Panc1 (cell line): ENCODE measurements around the gene TSPAN5. TPM values are rescaled to one million over a fixed set of nuclear protein-coding genes. Genes with fewer than 3 reads are reported as not detected.

Experiments used
- ATAC-seq: fragments of 200-7000 bp; cut with Tn5 transposase; 2 replicates; pipeline ENCODE4 v1.9.1; 2020; ENCODE audit warnings: mild to moderate bottlenecking, moderate library complexity
- BruUV-seq: library from RNA; stranded (reverse); fragments of 400-500 nt; replicated peaks from 2 replicates; lab custom pipeline; 2021; lab: Mats Ljungman, UMichigan
- CTCF ChIA-PET: fragments of 300-600 bp; sonication (Branson Sonifier 250); formaldehyde crosslinking; loops from one replicate; lab custom pipeline; 2022; ENCODE audit warnings: antibody characterized with exemption; lab: Charles Lee
- POLR2A ChIA-PET: fragments of 300-600 bp; sonication (Branson Sonifier 250); formaldehyde crosslinking; loops from one replicate; lab custom pipeline; 2022; ENCODE audit warnings: antibody characterized with exemption; lab: Charles Lee
- DNase-seq: peaks from one replicate; pipeline ENCODE4 v3.0.0-alpha.2; 2010; ENCODE audit warnings: low read depth, low spot score
- H3K27ac ChIP-seq: 2 replicates; pipeline ENCODE4 v1.5.1; 2011; ENCODE audit warnings: mild to moderate bottlenecking, low read length, inconsistent platforms
- H3K27me3 ChIP-seq: fragments of 200-500 bp; sonication (Bioruptor generic); 2 replicates; pipeline ENCODE4 v1.6.0; 2014; ENCODE audit warnings: low read length, inconsistent platforms; ENCODE audit not compliant: control insufficient read depth, insufficient read depth
- H3K36me3 ChIP-seq: fragments of 200-500 bp; sonication (Bioruptor generic); 2 replicates; pipeline ENCODE4 v1.5.1; 2014; ENCODE audit warnings: inconsistent platforms, mild to moderate bottlenecking, low read length, moderate library complexity; ENCODE audit not compliant: control insufficient read depth, insufficient read depth
- H3K4me1 ChIP-seq: 2 replicates; pipeline ENCODE4 v1.5.1; 2011; ENCODE audit warnings: inconsistent platforms, mild to moderate bottlenecking, low read length, moderate library complexity; ENCODE audit not compliant: control insufficient read depth, insufficient read depth
- H3K4me3 ChIP-seq, 2 experiments: 2 replicates each; pipeline ENCODE4 v1.5.1; 2011 to 2012; ENCODE audit warnings: low read depth in 2 of 2, low read length in 2 of 2, mild to moderate bottlenecking in 2 of 2, inconsistent platforms in 1 of 2, moderate library complexity in 1 of 2
- H3K9me3 ChIP-seq: fragments of 200-500 bp; sonication (Bioruptor generic); 2 replicates; pipeline ENCODE4 v1.5.1; 2014; ENCODE audit warnings: low read depth, mild to moderate bottlenecking, inconsistent platforms, low read length, moderate library complexity; ENCODE audit not compliant: control insufficient read depth, insufficient read depth
- POLR2AphosphoS5 ChIP-seq: IDR thresholded peaks from 2 replicates; pipeline ENCODE4 v1.6.1; 2012; ENCODE audit warnings: mild to moderate bottlenecking, low read depth, low read length, moderate library complexity
- SIN3A ChIP-seq: IDR thresholded peaks from 2 replicates; pipeline ENCODE4 v1.6.1; 2012; ENCODE audit warnings: low read depth, mild to moderate bottlenecking, low read length, moderate library complexity, borderline replicate concordance; ENCODE audit not compliant: insufficient read depth
- TCF7L2 ChIP-seq: IDR thresholded peaks from 2 replicates; pipeline ENCODE4 v1.6.1; 2011; ENCODE audit warnings: mild to moderate bottlenecking, low read depth, low read length, inconsistent platforms
- in situ Hi-C: cut with HindIII; loops from 2 replicates; pipeline ENCODE4 v1.10.0; 2016; ENCODE audit warnings: low sequenced_read_pairs, low pct_unique_long_range_greater_than_20kb
- intact Hi-C: fragments of 100-400 bp; cut with micrococcal nuclease; formaldehyde crosslinking; loops from one replicate; pipeline ENCODE4 v1.10.0; 2022; ENCODE audit not compliant: unreplicated experiment
- total RNA-seq: library from RNA; stranded (reverse); gene quantifications from one replicate; pipeline ENCODE4 v1.2.1, GENCODE V29; 2021; ENCODE audit not compliant: unreplicated experiment
- TF ChIP-seq, protein P1 (sequence below), 2 experiments: IDR thresholded peaks; 2 replicates each; pipeline ENCODE4 v1.6.1; 2011 to 2012; ENCODE audit warnings: low read depth in 2 of 2, control low read depth in 1 of 2, low read length in 1 of 2, mild to moderate bottlenecking in 1 of 2, moderate library complexity in 1 of 2; ENCODE audit not compliant: insufficient read depth in 1 of 2
- TF ChIP-seq, protein P2 (sequence below): fragments of 450-650 bp; IDR thresholded peaks from 2 replicates; pipeline ENCODE4 v1.5.1; 2017; ENCODE audit warnings: mild to moderate bottlenecking

Gene TSPAN5
- total RNA-seq, 1 experiment from 2014 or later, result 61.9 TPM

DNA sequence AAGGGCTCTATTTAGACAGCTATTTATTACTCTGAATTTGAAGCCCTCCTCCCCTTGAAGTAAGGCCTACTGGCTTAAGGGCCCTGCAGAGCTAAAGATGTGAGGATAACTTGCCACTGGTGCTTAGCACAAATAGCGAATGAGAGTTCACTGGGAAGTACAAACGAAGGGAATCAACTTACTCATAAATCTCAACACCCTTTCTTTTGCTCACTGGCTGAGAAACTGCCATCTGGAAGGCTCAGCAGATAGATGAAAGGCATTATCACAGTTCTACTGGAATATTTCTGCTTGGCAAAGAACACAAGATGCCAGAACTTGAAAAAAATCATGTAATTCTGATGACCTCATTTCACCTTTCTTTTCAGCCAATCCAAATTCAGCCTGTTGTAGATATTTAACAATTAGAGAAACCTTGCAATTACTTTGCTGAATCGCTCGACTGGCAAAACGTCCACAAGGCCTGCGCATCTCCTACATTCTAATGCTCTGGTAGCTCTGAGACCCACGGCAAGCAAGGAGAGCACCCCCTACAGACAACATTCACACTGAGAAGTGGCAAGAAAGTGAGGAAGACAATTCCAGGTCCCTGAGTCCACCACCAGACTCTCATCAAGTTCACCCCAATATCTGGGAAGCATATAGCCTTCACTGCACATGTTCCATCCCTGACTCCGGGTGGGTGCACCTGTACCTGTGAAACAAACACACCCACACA lies 27.5 kb downstream of the TSPAN5 start:
- BruUV-seq, result no TSS peak
- intact Hi-C loops, result no loop called here
- TF ChIP-seq, protein P1, sequence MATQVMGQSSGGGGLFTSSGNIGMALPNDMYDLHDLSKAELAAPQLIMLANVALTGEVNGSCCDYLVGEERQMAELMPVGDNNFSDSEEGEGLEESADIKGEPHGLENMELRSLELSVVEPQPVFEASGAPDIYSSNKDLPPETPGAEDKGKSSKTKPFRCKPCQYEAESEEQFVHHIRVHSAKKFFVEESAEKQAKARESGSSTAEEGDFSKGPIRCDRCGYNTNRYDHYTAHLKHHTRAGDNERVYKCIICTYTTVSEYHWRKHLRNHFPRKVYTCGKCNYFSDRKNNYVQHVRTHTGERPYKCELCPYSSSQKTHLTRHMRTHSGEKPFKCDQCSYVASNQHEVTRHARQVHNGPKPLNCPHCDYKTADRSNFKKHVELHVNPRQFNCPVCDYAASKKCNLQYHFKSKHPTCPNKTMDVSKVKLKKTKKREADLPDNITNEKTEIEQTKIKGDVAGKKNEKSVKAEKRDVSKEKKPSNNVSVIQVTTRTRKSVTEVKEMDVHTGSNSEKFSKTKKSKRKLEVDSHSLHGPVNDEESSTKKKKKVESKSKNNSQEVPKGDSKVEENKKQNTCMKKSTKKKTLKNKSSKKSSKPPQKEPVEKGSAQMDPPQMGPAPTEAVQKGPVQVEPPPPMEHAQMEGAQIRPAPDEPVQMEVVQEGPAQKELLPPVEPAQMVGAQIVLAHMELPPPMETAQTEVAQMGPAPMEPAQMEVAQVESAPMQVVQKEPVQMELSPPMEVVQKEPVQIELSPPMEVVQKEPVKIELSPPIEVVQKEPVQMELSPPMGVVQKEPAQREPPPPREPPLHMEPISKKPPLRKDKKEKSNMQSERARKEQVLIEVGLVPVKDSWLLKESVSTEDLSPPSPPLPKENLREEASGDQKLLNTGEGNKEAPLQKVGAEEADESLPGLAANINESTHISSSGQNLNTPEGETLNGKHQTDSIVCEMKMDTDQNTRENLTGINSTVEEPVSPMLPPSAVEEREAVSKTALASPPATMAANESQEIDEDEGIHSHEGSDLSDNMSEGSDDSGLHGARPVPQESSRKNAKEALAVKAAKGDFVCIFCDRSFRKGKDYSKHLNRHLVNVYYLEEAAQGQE (IDR thresholded peaks at IDR 0.05; ENCODE audit: insufficient read depth in 1 of 2, low read depth in 2 of 2, low read length in 1 of 2), result no peak
- TF ChIP-seq, protein P2, sequence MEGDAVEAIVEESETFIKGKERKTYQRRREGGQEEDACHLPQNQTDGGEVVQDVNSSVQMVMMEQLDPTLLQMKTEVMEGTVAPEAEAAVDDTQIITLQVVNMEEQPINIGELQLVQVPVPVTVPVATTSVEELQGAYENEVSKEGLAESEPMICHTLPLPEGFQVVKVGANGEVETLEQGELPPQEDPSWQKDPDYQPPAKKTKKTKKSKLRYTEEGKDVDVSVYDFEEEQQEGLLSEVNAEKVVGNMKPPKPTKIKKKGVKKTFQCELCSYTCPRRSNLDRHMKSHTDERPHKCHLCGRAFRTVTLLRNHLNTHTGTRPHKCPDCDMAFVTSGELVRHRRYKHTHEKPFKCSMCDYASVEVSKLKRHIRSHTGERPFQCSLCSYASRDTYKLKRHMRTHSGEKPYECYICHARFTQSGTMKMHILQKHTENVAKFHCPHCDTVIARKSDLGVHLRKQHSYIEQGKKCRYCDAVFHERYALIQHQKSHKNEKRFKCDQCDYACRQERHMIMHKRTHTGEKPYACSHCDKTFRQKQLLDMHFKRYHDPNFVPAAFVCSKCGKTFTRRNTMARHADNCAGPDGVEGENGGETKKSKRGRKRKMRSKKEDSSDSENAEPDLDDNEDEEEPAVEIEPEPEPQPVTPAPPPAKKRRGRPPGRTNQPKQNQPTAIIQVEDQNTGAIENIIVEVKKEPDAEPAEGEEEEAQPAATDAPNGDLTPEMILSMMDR, result peak; percentile 62
- H3K36me3 ChIP-seq, result no peaks in the 10 kb centered on the region
- H3K9me3 ChIP-seq, result no peaks in the 10 kb centered on the region
- POLR2A ChIA-PET, result no interaction called here
- H3K27me3 ChIP-seq, result no peaks in the 10 kb centered on the region
- peaks cover 64% of the 10 kb centered on the region for H3K4me1 ChIP-seq
- no peak for ATAC-seq
- CTCF ChIA-PET, result no interaction called here
- in situ Hi-C loops, result no loop called here
- H3K27ac ChIP-seq, result peak overlapping the region; percentile 73
- H3K4me3 ChIP-seq, result no peak overlapping the region
- no peak for DNase-seq

DNA sequence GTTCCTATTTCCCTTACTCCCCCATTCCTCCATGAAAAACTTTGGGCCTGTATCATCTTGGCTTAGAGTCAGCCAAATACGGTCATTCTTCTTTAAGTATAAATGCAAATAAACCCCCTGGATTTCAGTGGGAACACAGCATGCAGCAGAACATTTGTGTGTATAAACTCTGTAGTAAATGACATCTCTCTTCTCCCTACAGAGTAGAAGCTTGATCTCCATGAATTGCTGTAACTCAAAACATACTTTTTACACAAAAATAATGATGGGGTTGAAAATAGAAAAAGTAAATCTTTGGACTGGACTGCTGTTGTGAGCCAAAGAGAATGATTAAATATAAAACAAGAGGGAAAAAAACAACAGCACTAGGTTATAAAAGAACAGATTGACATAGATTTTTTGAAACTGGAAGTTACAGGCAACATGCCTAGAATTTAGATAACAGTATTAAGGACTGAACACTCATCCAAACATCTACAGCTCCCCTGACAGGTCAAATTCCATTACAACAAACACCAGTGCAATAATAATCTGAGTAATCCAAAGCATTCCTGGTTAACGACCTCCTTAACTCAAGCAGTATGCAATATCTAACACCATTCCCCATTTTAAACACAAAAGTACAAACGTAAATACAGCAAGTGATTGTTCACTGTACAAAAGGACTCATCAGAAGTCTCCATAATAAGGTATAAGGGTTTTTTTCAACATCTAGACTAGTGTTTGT lies 30.7 kb downstream of the TSPAN5 start:
- BruUV-seq, result TSS peak; percentile 2
- Histone ChIP-seq H3K4me3 (no peak overlapping the region), H3K9me3 (no peaks in the 10 kb centered on the region), H3K27me3 (no peaks in the 10 kb centered on the region), H3K36me3 (no peaks in the 10 kb centered on the region), H3K27ac (peak overlapping the region; percentile 82), H3K4me1 (peaks cover 86% of the 10 kb centered on the region)
- ATAC-seq (peak; percentile 47; the same call in 1 of the 2 replicates), DNase-seq (no peak)
- ChIA-PET CTCF (no interaction called here), POLR2A (no interaction called here)
- intact Hi-C loops, result no loop called here
- no peak for TF ChIP-seq TCF7L2
- TF ChIP-seq, protein P1 (IDR thresholded peaks at IDR 0.05; ENCODE audit: insufficient read depth in 1 of 2, low read depth in 2 of 2, low read length in 1 of 2), result no peak
- TF ChIP-seq, protein P2, result no peak
- no peak for TF ChIP-seq POLR2AphosphoS5
- no peak for TF ChIP-seq SIN3A
- in situ Hi-C loops, result no loop called here
